Kidney glomerular epithelial cell (primary cell): Measurements from ENCODE around the gene KIF25.

Experiments used
- DNase-seq: peaks from one replicate; lab custom pipeline; 2025; lab: John Stamatoyannopoulos, UW

KIF25 gene

GRCh38 chr6:168037856-168038255, 40.4 kb downstream of the KIF25 start:
- no peak for DNase-seq

DNA sequence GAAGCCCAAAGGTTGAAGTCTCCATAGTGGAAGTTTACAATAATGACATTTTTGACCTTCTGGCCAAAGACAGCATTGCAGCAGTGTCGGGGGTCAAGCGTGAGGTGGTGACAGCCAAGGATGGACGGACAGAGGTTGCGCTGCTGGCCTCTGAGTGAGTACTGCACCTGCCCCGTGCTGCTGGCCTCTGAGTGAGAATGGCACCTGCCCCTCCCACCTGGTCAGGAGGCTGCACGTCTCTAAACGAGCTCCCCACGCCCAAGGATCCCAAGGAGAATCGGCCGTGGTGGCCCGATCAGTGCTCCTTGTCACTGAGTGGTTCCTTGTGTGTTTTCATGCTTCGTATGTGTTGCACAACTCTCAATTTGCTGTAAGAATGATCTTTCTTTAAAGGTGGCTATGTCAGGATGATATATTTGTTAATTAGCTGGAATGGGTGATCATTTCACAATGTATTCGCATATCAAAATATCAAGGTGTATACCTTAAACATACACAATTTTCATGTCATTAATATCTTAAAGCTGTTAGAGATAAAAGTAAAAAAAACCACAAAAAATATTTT, 41.2 kb downstream of the KIF25 start:
- DNase-seq = no peak

GRCh38 chr6:168039301-168039700, 41.8 kb downstream of the KIF25 start:
- no peak for DNase-seq

GRCh38 chr6:168039849-168040248, 42.4 kb downstream of the KIF25 start:
- no peak for DNase-seq

DNA sequence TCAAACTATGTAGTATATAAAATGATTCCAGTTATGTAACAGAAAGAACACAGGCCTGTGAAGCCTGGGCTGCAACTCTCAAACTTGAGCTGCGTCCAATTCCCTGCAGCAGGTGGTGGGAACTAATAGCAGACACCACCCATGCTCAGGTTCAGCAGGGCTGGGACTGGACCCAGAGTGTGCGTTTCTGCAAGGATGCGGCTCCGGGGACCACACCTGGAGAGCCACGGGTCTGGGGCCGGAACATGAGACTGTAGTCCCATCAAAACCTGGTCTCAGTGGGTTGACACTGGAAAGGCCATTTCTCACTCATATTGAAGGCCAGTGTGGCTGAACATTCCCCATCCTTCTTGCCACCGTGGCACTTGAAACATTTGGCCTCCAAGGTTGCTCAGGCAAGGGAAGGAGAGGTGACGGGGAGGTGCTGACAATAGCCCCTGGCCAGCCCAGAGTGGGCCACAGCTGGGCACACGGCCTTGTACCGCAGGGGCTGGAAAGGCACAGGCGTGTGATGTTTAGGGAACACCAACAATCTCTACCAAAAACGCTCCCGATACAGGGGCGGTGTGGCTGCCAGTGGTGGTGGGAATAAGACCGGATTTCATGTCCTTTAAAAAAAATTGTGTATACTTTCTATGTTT, 43.5 kb downstream of the KIF25 start:
- no peak for DNase-seq

- no peak for DNase-seq
Measured at GRCh38 chr6:168041928-168042327, 44.5 kb downstream of the KIF25 start.

GRCh38 chr6:168042426-168043192, 45.1 kb downstream of the KIF25 start:
- no peak for DNase-seq

DNA sequence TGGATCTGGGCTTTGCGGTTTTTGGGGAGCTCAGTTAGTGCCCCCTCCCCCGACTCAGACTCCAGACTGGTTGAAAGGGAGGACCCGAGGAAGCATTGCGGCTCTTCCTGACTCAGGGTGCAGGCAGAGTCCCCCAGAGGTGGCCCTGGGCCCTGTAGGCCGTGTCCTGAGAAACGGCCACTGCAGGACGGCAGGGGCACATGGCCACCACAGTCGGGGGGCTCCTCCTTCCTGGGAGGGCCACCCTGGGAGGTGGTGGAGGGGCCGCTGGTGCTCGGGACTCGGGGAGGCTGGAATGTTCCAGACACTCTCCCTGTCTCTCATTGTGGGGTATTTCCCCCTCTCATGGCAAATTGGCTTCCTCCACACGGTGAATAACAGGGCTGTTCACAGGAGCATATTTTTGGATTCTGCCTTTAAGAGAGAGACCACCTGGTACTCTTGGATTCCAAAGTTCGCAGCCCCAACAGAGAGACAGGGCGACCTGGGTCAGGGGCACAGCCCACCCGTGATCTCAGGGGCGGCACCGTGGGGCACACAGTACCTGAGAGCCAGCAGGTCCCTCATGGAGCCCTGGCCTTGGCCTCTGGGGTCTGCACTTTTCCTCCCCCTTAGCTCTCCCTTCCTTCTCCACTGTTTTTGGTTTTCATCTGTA, 45.8 kb downstream of the KIF25 start:
- DNase-seq = no peak

DNA sequence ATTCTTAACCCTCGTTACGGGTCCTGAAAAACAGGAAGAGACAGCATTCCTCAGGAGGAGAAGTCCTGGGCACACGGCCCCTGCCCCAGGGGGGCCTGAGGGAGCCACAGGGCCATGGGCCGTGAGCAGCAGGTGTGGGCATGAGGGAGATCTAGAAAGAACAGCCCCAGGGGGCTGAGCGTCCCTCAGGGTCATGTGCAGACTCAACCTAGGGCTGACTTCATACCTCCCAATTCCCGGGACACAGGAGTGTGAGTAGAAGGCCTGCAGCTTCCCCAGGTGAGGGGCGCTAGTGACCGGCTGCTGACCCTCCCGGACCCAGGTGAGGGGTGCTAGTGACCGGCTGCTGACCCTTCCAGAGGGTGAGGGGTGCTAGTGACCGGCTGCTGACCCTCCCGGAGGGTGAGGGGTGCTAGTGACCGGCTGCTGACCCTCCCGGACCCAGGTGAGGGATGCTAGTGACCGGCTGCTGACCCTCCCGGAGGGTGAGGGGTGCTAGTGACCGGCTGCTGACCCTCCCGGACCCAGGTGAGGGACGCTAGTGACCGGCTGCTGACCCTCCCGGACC, 46.5 kb downstream of the KIF25 start:
- no peak for DNase-seq

GRCh38 chr6:168044521-168045130, 47.2 kb downstream of the KIF25 start:
- no peak for DNase-seq

GRCh38 chr6:168045141-168045691, 47.7 kb downstream of the KIF25 start:
- DNase-seq = no peak

- no peak for DNase-seq
Measured at GRCh38 chr6:168045706-168046620, 48.5 kb downstream of the KIF25 start.

- DNase-seq = no peak
Measured at GRCh38 chr6:168046696-168047095, 49.2 kb downstream of the KIF25 start.

DNA sequence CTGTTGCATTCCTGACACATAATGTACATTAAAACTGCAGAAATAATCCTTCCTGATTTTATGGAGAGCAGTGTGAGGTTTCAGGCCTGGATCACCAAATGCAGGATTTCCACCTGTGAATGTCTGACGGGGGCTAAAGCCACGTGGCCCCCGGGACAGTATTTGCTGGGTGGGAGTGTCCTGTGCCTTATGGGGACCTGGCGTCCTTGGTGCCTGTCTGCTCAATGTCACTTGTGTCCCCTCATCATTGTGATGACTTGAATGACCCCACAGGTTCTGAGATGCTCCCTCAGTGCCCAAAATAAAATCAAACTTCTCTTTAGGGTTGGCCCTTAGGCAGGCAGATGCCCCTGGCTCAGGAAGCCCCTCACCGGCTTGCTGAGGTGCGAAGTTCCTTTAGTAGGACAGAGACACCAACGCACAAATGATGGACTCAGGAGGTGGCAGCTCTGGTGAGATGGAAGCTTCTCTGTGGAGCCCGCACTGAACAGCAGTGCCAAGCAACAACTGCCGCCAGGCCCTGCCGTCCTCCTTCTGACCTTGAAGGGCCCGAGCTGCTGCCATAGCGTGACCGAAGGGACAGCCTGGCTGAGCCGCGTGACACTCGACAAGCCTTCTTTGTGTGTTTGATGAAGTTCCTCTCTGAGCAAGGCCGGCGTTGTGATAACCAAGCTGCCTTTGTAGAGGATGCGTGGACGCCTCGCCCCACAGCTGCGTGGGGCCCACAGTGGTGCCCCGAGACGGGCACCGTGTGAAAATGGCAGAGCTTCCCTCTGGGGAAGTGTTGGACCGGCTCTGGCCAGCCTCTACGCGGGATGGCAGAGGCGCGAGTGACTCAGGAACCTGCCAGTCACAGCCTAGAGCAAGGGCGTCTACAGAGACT, 50.6 kb downstream of the KIF25 start:
- DNase-seq = no peak

- no peak for DNase-seq
Measured at GRCh38 chr6:168048724-168049025, 51.2 kb downstream of the KIF25 start.

DNA sequence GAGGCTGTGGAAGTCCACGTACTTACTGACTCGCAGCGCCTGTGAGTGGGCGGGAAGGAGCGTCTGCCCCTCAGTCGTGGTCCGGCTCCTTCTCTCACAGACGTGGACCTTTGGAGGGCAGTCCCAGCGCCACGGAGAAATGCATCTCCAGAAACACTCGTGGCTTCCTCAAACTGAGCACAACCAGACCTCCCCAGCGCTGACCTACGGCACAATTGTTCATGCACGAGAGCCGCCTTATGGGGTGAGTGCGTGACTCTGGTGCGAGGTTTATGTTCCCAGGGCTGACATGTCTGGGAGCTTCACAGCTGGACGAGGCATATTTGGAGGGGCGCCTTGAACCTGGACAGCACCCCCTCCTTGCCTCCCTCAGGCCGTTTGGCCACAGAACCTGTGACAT, 51.8 kb downstream of the KIF25 start:
- no peak for DNase-seq

DNA sequence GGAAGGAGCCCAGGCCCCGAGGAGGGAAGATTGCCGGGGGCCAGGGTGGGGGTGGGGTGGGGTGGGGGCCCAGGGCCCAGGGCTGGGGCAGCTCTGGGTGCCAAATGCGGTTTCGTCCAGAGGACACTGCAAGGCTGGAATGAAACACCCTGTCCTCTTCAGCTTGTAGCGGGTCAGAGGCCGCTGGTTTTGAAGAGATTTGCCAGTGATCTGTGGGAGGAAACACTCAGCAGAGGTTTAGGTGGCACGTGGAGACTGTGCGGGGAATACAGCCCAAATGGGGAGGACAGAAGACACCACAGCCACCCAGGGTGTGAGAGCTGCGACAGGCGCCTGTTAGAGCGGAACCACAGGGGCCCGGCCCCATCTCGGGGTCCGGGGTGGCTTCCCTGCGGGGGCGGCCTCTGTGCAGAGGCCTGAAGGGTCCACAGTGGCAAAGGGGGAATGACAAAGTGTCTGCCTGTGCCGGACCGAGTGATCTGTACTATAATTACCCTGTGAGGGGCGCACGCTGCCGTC, 52.3 kb downstream of the KIF25 start:
- no peak for DNase-seq

DNA sequence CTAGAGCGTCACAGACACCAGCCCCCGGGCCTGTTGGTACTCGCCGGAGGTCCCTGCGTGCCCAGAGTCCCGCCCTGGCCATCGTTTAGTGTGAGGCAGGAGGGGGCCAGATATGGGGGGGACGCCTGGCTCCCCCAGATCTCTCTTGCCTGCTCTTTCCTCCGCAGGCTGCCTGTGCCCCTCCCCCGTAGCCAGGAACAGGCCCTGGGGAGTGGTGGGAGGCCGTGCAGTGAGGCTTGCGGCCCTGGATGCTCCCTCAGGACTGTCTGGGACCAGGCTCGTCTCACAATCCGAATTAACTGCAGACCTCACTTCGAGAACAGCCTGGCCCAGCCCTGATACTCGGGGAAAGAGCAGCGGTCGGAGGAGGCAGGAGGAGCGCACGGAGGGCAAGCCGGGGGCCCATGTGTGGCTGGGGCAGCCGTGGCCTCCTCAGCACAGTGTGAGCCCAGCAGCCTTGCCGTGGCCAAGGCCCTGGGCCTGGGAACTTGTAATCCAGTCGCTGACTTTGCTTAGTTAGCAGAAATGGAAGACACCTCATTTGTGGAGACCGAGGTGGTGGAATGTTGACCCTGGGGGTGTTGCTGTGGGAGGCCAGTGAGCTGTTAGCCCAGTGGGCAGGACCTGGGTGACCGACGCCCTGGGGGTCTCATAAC, 52.9 kb downstream of the KIF25 start:
- no peak for DNase-seq
